Ovary (tissue), 9 donors: ENCODE data around the gene KCNN4. TPM values are rescaled to one million over a fixed set of nuclear protein-coding genes. Genes with fewer than 3 reads are reported as not detected.

Experiments
- DNase-seq, 5 donors: peaks; one replicate each; pipeline ENCODE4 v3.0.0-alpha.2; 2019 to 2020
- H3K27ac ChIP-seq, 2 donors: fragments of 200-600 bp; one replicate each; pipeline versions ENCODE4 v1.5.1 to v1.8.0; 2019 to 2022
- H3K27me3 ChIP-seq: fragments of 200-600 bp; one replicate; pipeline ENCODE4 v1.8.0; 2022
- H3K36me3 ChIP-seq: fragments of 200-600 bp; sonication (generic); one replicate; pipeline ENCODE4 v1.5.1; 2019
- H3K4me1 ChIP-seq: one replicate; pipeline ENCODE4 v1.8.1; 2013; ENCODE audit warnings: mild to moderate bottlenecking, moderate library complexity; ENCODE audit not compliant: insufficient read depth
- H3K4me3 ChIP-seq: fragments of 200-600 bp; sonication (generic); one replicate; pipeline ENCODE4 v1.5.1; 2017
- H3K9me3 ChIP-seq, 2 donors: fragments of 200-600 bp in 1 of 2; sonication (generic) in 1 of 2; one replicate each; pipeline versions ENCODE4 v1.5.1 to v1.8.1; 2013 to 2019; ENCODE audit warnings: mild to moderate bottlenecking in 1 of 2, moderate library complexity in 1 of 2
- CTCF ChIP-seq, 3 donors: fragments of 450-650 bp in 2 of 3; fragments of 200-600 bp in 1 of 3; IDR thresholded peaks; one replicate each; pipeline versions ENCODE4 v1.5.1 to v1.8.0; 2016 to 2022; ENCODE audit warnings: antibody characterized with exemption in 3 of 3, mild to moderate bottlenecking in 1 of 3
- EP300 ChIP-seq: sonication (generic); formaldehyde crosslinking; IDR thresholded peaks from one replicate; pipeline ENCODE4 v1.6.1; 2017; ENCODE audit warnings: antibody characterized with exemption
- POLR2A ChIP-seq: fragments of 450-650 bp; IDR thresholded peaks from one replicate; pipeline ENCODE4 v1.6.1; 2017; ENCODE audit warnings: antibody characterized with exemption, mild to moderate bottlenecking, moderate library complexity
- WGBS, 3 donors: extraction: QIAGEN DNeasy Blood & Tissue Kit in 1 of 3; methylation state at CpG; one replicate each; pipeline versions ENCODE4 v1.1.5 to v1.1.7; 2013 to 2017; 5-methylcytosine and 5-hydroxymethylcytosine counted together
- intact Hi-C, 4 donors: fragments of 100-400 bp; cut with DNase I; formaldehyde crosslinking; loops; one replicate each; pipeline versions ENCODE4 v1.11.0 to v1.15.1; 2022 to 2023
- polyA plus RNA-seq, 2 donors: library from polyadenylated mRNA; stranded (reverse); fragments of 200-250 nt in 1 of 2; fragments of 350-450 nt in 1 of 2; fragmentation: Illumina TruSeq in 1 of 2; extraction: RNeasy Lipid Tissue Mini Kit (QIAGEN cat#74804) in 1 of 2; gene quantifications; one replicate each; pipeline ENCODE4 v1.2.3, GENCODE V29; 2013 to 2014
- total RNA-seq, 7 donors: library from RNA; depleted of rRNA in 2 of 7; stranded (reverse); fragments of >200 nt in 2 of 7; fragmentation: NEBNext Ultra II Directional in 3 of 7; extraction: Animal tissue kit (Norgen Biotek cat#: 25700) in 3 of 7; gene quantifications; one replicate each; pipeline versions ENCODE4 v1.1.0 to v1.2.4, GENCODE V29; 2016 to 2023
- donor health status: DM: no; HTN: no; CAD: no; lungs with moderate emphysema.
- donor health status: DM: no; HTN: no; CAD: no.
- donor health status: Bipolar disorder and iron deficiency.
- donor health status: DM: yes; HTN: yes; CAD: no.
- donor health status: DM: no; HTN: no; CAD: no.
- donor health status: DM: yes; HTN: yes; CAD: no.

Gene KCNN4
- total and polyA plus RNA-seq, 9 donors: 0.28 to 9.1 (median 2.5) TPM

GRCh38 chr19:43790587-43790986, 9.8 kb upstream of the KCNN4 start:
- Histone ChIP-seq H3K27ac (no peak overlapping the region), H3K4me3 (no peak overlapping the region), H3K36me3 (no peaks in the 10 kb centered on the region), H3K4me1 (no peaks in the 10 kb centered on the region), H3K27me3 (no peaks in the 10 kb centered on the region), H3K9me3 (no peaks in the 10 kb centered on the region)
- intact Hi-C loops: no loop called here
- TF ChIP-seq EP300 (no peak), CTCF (IDR thresholded peaks at IDR 0.05) (no peak), POLR2A (no peak)
- no peak for DNase-seq
- WGBS, 3 donors: 27 to 41% (median 36%) methylated on average over 3 of the region's 3 CpGs

- Histone ChIP-seq H3K4me1 (no peaks in the 10 kb centered on the region), H3K27ac (no peak overlapping the region), H3K9me3 (no peaks in the 10 kb centered on the region), H3K27me3 (no peaks in the 10 kb centered on the region), H3K36me3 (no peaks in the 10 kb centered on the region), H3K4me3 (no peak overlapping the region)
- DNase-seq: no peak
- no peak for TF ChIP-seq CTCF (IDR thresholded peaks at IDR 0.05)
- no peak for TF ChIP-seq EP300
- no peak for TF ChIP-seq POLR2A
- WGBS, 3 donors: 2 to 9% (median 6%) methylated on average over 3 of the region's 3 CpGs
- intact Hi-C loops: no loop called here
Measured at GRCh38 chr19:43789029-43789428, 8.3 kb upstream of the KCNN4 start.

GRCh38 chr19:43786665-43787064, 5.9 kb upstream of the KCNN4 start:
- intact Hi-C loops: no loop called here
- Histone ChIP-seq H3K4me1 (no peaks in the 10 kb centered on the region), H3K27ac (no peak overlapping the region), H3K27me3 (no peaks in the 10 kb centered on the region), H3K4me3 (no peak overlapping the region), H3K36me3 (no peaks in the 10 kb centered on the region), H3K9me3 (no peaks in the 10 kb centered on the region)
- DNase-seq: no peak
- no peak for TF ChIP-seq EP300
- no peak for TF ChIP-seq CTCF (IDR thresholded peaks at IDR 0.05)
- no peak for TF ChIP-seq POLR2A
- 31 to 50% (median 38%) methylated on average over 1 of the region's 1 CpG for WGBS, 3 donors

- TF ChIP-seq EP300 (no peak), CTCF (IDR thresholded peaks at IDR 0.05) (peak; percentile 50 to 67 (median 66))
- peak in 1 of 5 donors; percentile 38 for DNase-seq
- intact Hi-C loops: loop anchor here in 1 of 4 donors (5.0 kb wide), 1 partner anchor 38 kb away; no protein-coding TSS in a partner anchor
- no peaks in the 10 kb centered on the region for H3K4me1 ChIP-seq
- H3K9me3 ChIP-seq: no peaks in the 10 kb centered on the region
- H3K36me3 ChIP-seq: no peaks in the 10 kb centered on the region
- H3K27me3 ChIP-seq: no peaks in the 10 kb centered on the region
- WGBS, 3 donors: 8 to 11% (median 10%) methylated on average over 10 of the region's 10 CpGs
- H3K27ac ChIP-seq: no peak overlapping the region
- H3K4me3 ChIP-seq: no peak overlapping the region
Measured at GRCh38 chr19:43784981-43785808, 4.4 kb upstream of the KCNN4 start.
